Thyroid gland (tissue), 4 donors: Measurements from ENCODE around the gene LSM14A. TPM values are rescaled to one million over a fixed set of nuclear protein-coding genes. Genes with fewer than 3 reads are reported as not detected.

Source experiments
- DNase-seq, 2 donors: peaks; one replicate each; pipeline ENCODE4 v3.0.0-alpha.2; 2019
- H3K27ac ChIP-seq, 3 donors: fragments of 200-600 bp; sonication (generic); 1 replicate in 2 of 3; 2 replicates in 1 of 3; pipeline ENCODE4 v1.5.1; 2016 to 2019; ENCODE audit warnings: mild to moderate bottlenecking in 1 of 3, moderate library complexity in 1 of 3
- H3K27me3 ChIP-seq: fragments of 200-600 bp; sonication (generic); one replicate; pipeline ENCODE4 v1.5.1; 2019
- H3K36me3 ChIP-seq, 2 donors: fragments of 200-600 bp; sonication (generic); one replicate each; pipeline ENCODE4 v1.5.1; 2016 to 2019
- H3K4me1 ChIP-seq, 2 donors: fragments of 200-600 bp; sonication (generic); one replicate each; pipeline ENCODE4 v1.5.1; 2017 to 2019
- H3K4me3 ChIP-seq, 3 donors: fragments of 200-600 bp; sonication (generic); replicated peaks in 1 of 3; 1 replicate in 2 of 3; 2 replicates in 1 of 3; pipeline ENCODE4 v1.5.1; 2016; ENCODE audit warnings: mild to moderate bottlenecking in 1 of 3
- H3K9me3 ChIP-seq: fragments of 200-600 bp; sonication (generic); one replicate; pipeline ENCODE4 v1.5.1; 2017
- CTCF ChIP-seq, 6 experiments: fragments of 200-600 bp in 3 of 6; fragments of 450-650 bp in 3 of 6; sonication (generic) in 3 of 6; IDR thresholded peaks; one replicate each; pipeline ENCODE4 v1.5.1; 2016 to 2019; ENCODE audit warnings: antibody characterized with exemption in 6 of 6, mild to moderate bottlenecking in 2 of 6, inconsistent platforms in 1 of 6, moderate library complexity in 1 of 6
- POLR2A ChIP-seq, 2 donors: fragments of 450-650 bp; IDR thresholded peaks; one replicate each; pipeline ENCODE4 v1.6.1; 2017; ENCODE audit warnings: antibody characterized with exemption in 2 of 2, mild to moderate bottlenecking in 2 of 2, moderate library complexity in 1 of 2
- WGBS, 2 donors: methylation state at CpG; one replicate each; pipeline ENCODE4 v1.1.5; 2017; 5-methylcytosine and 5-hydroxymethylcytosine counted together
- intact Hi-C: fragments of 100-400 bp; cut with DNase I; formaldehyde crosslinking; loops from one replicate; pipeline ENCODE4 v1.15.1; 2023
- total RNA-seq, 4 donors: library from RNA; depleted of rRNA; stranded (reverse); fragments of >200 nt; gene quantifications; one replicate each; pipeline ENCODE4 v1.2.3, GENCODE V29; 2016

LSM14A gene
- total RNA-seq, 4 donors from 2014 or later: 137 to 253 (median 168) TPM

- H3K27ac ChIP-seq: no peak overlapping the region
- intact Hi-C loops: no loop called here
- peaks cover 3 to 20% of the 10 kb centered on the region in 2 donors for H3K36me3 ChIP-seq
Measured at GRCh38 chr19:34231439-34231838, 59.1 kb downstream of the LSM14A start.

GRCh38 chr19:34232566-34233481 lies 60.5 kb downstream of the LSM14A start:
- TF ChIP-seq POLR2A (IDR thresholded peaks at IDR 0.05) (no peak), CTCF (IDR thresholded peaks at IDR 0.05) (no peak)
- intact Hi-C loops: no loop called here
- WGBS, 2 donors: 50 to 70% methylated on average over 11 of the region's 11 CpGs
- peaks cover 3 to 11% of the 10 kb centered on the region in 2 donors for H3K36me3 ChIP-seq
- no peaks in the 10 kb centered on the region for H3K9me3 ChIP-seq
- peak overlapping the region in 2 of 3 donors; percentile 34 to 43 for H3K27ac ChIP-seq
- H3K4me3 ChIP-seq: no peak overlapping the region
- DNase-seq: peak; percentile 33 to 36
- no peaks in the 10 kb centered on the region for H3K27me3 ChIP-seq
- peaks cover 0 to 16% of the 10 kb centered on the region in 2 donors for H3K4me1 ChIP-seq

More at GRCh38 chr19:34231439-34231838, 59.1 kb downstream of the LSM14A start:
- WGBS, 2 donors: 84 to 87% methylated on average over 4 of the region's 4 CpGs
- TF ChIP-seq POLR2A (IDR thresholded peaks at IDR 0.05) (no peak), CTCF (IDR thresholded peaks at IDR 0.05) (no peak)
- Histone ChIP-seq H3K27me3 (no peaks in the 10 kb centered on the region), H3K4me3 (no peak overlapping the region), H3K4me1 (peaks cover 0 to 16% of the 10 kb centered on the region in 2 donors), H3K9me3 (no peaks in the 10 kb centered on the region)
- DNase-seq: no peak

- H3K9me3 ChIP-seq: no peaks in the 10 kb centered on the region
- no peak overlapping the region for H3K27ac ChIP-seq
- no peak overlapping the region for H3K4me3 ChIP-seq
- WGBS, 2 donors: 66 to 79% methylated on average over 2 of the region's 2 CpGs
- no peaks in the 10 kb centered on the region for H3K36me3 ChIP-seq
- TF ChIP-seq POLR2A (IDR thresholded peaks at IDR 0.05): no peak
- TF ChIP-seq CTCF (IDR thresholded peaks at IDR 0.05): no peak
- peaks cover 0 to 16% of the 10 kb centered on the region in 2 donors for H3K4me1 ChIP-seq
- H3K27me3 ChIP-seq: no peaks in the 10 kb centered on the region
- intact Hi-C loops: no loop called here
- no peak for DNase-seq
Measured at GRCh38 chr19:34235425-34235940, 63.2 kb downstream of the LSM14A start.

- no peak for DNase-seq
- Histone ChIP-seq H3K4me1 (peaks cover 0 to 16% of the 10 kb centered on the region in 2 donors), H3K4me3 (no peak overlapping the region), H3K27me3 (no peaks in the 10 kb centered on the region), H3K36me3 (no peaks in the 10 kb centered on the region), H3K27ac (no peak overlapping the region), H3K9me3 (no peaks in the 10 kb centered on the region)
- no peak for TF ChIP-seq CTCF (IDR thresholded peaks at IDR 0.05)
- TF ChIP-seq POLR2A (IDR thresholded peaks at IDR 0.05): no peak
- intact Hi-C loops: no loop called here
- WGBS, 2 donors: 84 to 94% methylated on average over 16 to 18 of the region's 18 CpGs
Measured at GRCh38 chr19:34236035-34236987, 64.0 kb downstream of the LSM14A start.
